HepG2 (cell line): ENCODE measurements around the gene AQP7. TPM values are rescaled to one million over a fixed set of nuclear protein-coding genes. Genes with fewer than 3 reads are reported as not detected.
A peak's percentile ranks its signal among the peaks of the same experiment; 100 is the strongest.

Experiments used
- ATF4 ChIP-seq, 2 experiments: fragments of 450-650 bp in 1 of 2; sonication (generic) in 1 of 2; formaldehyde crosslinking; IDR thresholded peaks; 2 replicates each; pipeline versions ENCODE4 v1.5.0 to v1.8.0; 2020 to 2022; ENCODE audit warnings: mild to moderate bottlenecking in 1 of 2, missing genetic modification reagents in 1 of 2
- HINFP ChIP-seq: sonication (generic); formaldehyde crosslinking; IDR thresholded peaks from 2 replicates; pipeline ENCODE4 v1.4.0; 2020; ENCODE audit warnings: low read depth, mild to moderate bottlenecking, missing genetic modification reagents
- IRF9 ChIP-seq: sonication (generic); formaldehyde crosslinking; IDR thresholded peaks from 2 replicates; pipeline ENCODE4 v1.8.0; 2022; ENCODE audit warnings: missing genetic modification reagents, mild to moderate bottlenecking, borderline replicate concordance
- KAT8 ChIP-seq: IDR thresholded peaks from 2 replicates; pipeline ENCODE4 v1.6.1; 2016; ENCODE audit warnings: missing genetic modification reagents, missing compliant biosample characterization
- MLX ChIP-seq: IDR thresholded peaks from 2 replicates; pipeline ENCODE4 v1.6.1; 2016
- NR2C2 ChIP-seq: sonication (generic); formaldehyde crosslinking; IDR thresholded peaks from 2 replicates; pipeline ENCODE4 v1.4.0; 2020; ENCODE audit warnings: missing genetic modification reagents, mild to moderate bottlenecking, moderate library complexity, borderline replicate concordance
- NR3C1 ChIP-seq: sonication (generic); formaldehyde crosslinking; IDR thresholded peaks from 2 replicates; pipeline ENCODE4 v1.4.0; 2020; ENCODE audit warnings: missing genetic modification reagents
- SETDB1 ChIP-seq: sonication (generic); formaldehyde crosslinking; IDR thresholded peaks from 2 replicates; pipeline ENCODE4 v1.5.1; 2020; ENCODE audit warnings: missing genetic modification reagents, mild to moderate bottlenecking, borderline replicate concordance
- SNAPC2 ChIP-seq: sonication (generic); formaldehyde crosslinking; IDR thresholded peaks from 2 replicates; pipeline ENCODE4 v1.8.1; 2022; ENCODE audit warnings: mild to moderate bottlenecking, missing genetic modification reagents
- THAP7 ChIP-seq: sonication (generic); formaldehyde crosslinking; IDR thresholded peaks from 2 replicates; pipeline ENCODE4 v1.8.1; 2023; ENCODE audit warnings: mild to moderate bottlenecking, missing genetic modification reagents
- ZBTB2 ChIP-seq: sonication (generic); formaldehyde crosslinking; IDR thresholded peaks from 2 replicates; pipeline ENCODE4 v1.8.0; 2022; ENCODE audit warnings: low read depth, missing genetic modification reagents
- ZBTB25 ChIP-seq: IDR thresholded peaks from 2 replicates; pipeline ENCODE4 v1.6.1; 2018; ENCODE audit warnings: missing genetic modification reagents
- ZBTB3 ChIP-seq: sonication (generic); formaldehyde crosslinking; IDR thresholded peaks from 2 replicates; pipeline ENCODE4 v1.4.0; 2020; ENCODE audit warnings: low read depth, mild to moderate bottlenecking, moderate library complexity, missing genetic modification reagents, borderline replicate concordance
- ZNF235 ChIP-seq: sonication (generic); formaldehyde crosslinking; IDR thresholded peaks from 2 replicates; pipeline ENCODE4 v1.8.1; 2023; ENCODE audit warnings: mild to moderate bottlenecking, missing genetic modification reagents, borderline replicate concordance
- ZNF276 ChIP-seq: sonication (generic); formaldehyde crosslinking; IDR thresholded peaks from 2 replicates; pipeline ENCODE4 v1.4.0; 2020; ENCODE audit warnings: mild to moderate bottlenecking, low read depth, missing genetic modification reagents
- ZNF605 ChIP-seq: sonication (generic); formaldehyde crosslinking; IDR thresholded peaks from 2 replicates; pipeline ENCODE4 v1.8.0; 2022; ENCODE audit warnings: mild to moderate bottlenecking, missing genetic modification reagents
- ZNF777 ChIP-seq: sonication (generic); formaldehyde crosslinking; IDR thresholded peaks from 2 replicates; pipeline ENCODE4 v1.4.0; 2020; ENCODE audit warnings: missing genetic modification reagents
- ZNF782 ChIP-seq: sonication (generic); formaldehyde crosslinking; IDR thresholded peaks from 2 replicates; pipeline ENCODE4 v1.4.0; 2020; ENCODE audit warnings: missing genetic modification reagents, mild to moderate bottlenecking, borderline replicate concordance
- polyA plus RNA-seq, 8 experiments: library from polyadenylated mRNA; depleted of rRNA in 3 of 8; stranded (reverse) in 7 of 8; unstranded in 1 of 8; fragments of >200 nt; fragmentation: Illumina TruSeq in 4 of 8; extraction: Trizol in 4 of 8; gene quantifications; 2 replicates each; pipeline versions ENCODE4 v1.2.1 to v1.2.3, GENCODE V29; 2011 to 2016; ENCODE audit warnings: low read depth in 4 of 8, missing spikeins in 1 of 8, mixed read lengths in 1 of 8; ENCODE audit not compliant: insufficient read depth in 1 of 8
- total RNA-seq, 5 experiments: library from RNA; depleted of rRNA; stranded (reverse); fragments of >200 nt; fragmentation: Illumina TruSeq; extraction: Trizol; gene quantifications; 2 replicates each; pipeline ENCODE4 v1.2.3, GENCODE V29; 2016; ENCODE audit warnings: low read depth in 1 of 5

Gene AQP7
- total and polyA plus RNA-seq, 2 of the 13 experiments (the other 11 are each of a cell fraction or from before 2014, with no cell fraction given) = 1.9 to 2.1 TPM

- TF ChIP-seq MLX (CRISPR knock-in tag) (no peak), ZBTB25 (no peak), ZBTB2 (CRISPR knock-in tag) (no peak), NR2C2 (no peak), KAT8 (0 out of 2 replicates have a peak, but pooled peaks have one; percentile 55), THAP7 (CRISPR knock-in tag) (no peak), ATF4 (CRISPR knock-in tag; IDR thresholded peaks at IDR 0.05) (no peak), SNAPC2 (CRISPR knock-in tag) (no peak), ZNF235 (CRISPR knock-in tag) (no peak), ZNF605 (CRISPR knock-in tag) (peak; percentile 54; the same call in 1 of the 2 replicates), SETDB1 (CRISPR knock-in tag) (no peak), HINFP (CRISPR knock-in tag) (no peak), ZNF782 (CRISPR knock-in tag) (no peak), ZBTB3 (CRISPR knock-in tag) (no peak), ZNF276 (CRISPR knock-in tag) (no peak), ZNF777 (CRISPR knock-in tag) (peak; percentile 52; the same call in 1 of the 2 replicates), IRF9 (CRISPR knock-in tag) (no peak), NR3C1 (CRISPR knock-in tag) (no peak)
Measured at GRCh38 chr9:33446946-33447798, 44.8 kb upstream of the AQP7 start, which contains the start of gene AQP3 (continued).
